Ovary (tissue), 3 donors: ENCODE data around the gene SPATA33.

ENCODE experiments used
- CTCF ChIP-seq, 3 donors: fragments of 450-650 bp in 2 of 3; fragments of 200-600 bp in 1 of 3; IDR thresholded peaks; one replicate each; pipeline versions ENCODE4 v1.5.1 to v1.8.0; 2016 to 2022; ENCODE audit warnings: antibody characterized with exemption in 3 of 3, mild to moderate bottlenecking in 1 of 3
- POLR2A ChIP-seq: fragments of 450-650 bp; IDR thresholded peaks from one replicate; pipeline ENCODE4 v1.6.1; 2017; ENCODE audit warnings: antibody characterized with exemption, mild to moderate bottlenecking, moderate library complexity
- donor health status: DM: no; HTN: no; CAD: no.

DNA sequence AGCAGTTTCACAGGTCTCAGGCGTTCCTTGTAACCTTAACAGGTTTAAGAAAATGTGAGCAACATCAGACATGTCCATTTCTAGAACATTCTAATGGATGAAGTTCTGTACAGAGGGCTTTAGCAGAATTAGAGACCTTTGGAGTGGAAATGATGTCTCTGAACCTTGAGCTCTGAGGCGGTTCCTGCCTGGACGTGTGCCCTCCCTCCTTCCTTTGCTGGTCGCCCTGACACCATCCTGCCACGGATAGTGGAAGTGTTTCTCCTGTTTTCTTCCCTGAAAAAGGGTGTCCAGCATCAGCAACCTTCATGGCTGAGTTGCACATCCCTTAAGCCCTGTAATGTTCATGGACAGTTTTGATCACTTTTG lies 11.1 kb downstream of the SPATA33 start:
- no peak for TF ChIP-seq POLR2A
- no peak for TF ChIP-seq CTCF (IDR thresholded peaks at IDR 0.05)
